Caco-2 (cell line): ENCODE data around the gene MSH3. TPM values are rescaled to one million over a fixed set of nuclear protein-coding genes. Genes with fewer than 3 reads are reported as not detected.

ENCODE experiments used
- BruUV-seq: library from RNA; stranded (reverse); fragments of 400-500 nt; replicated peaks from 2 replicates; lab custom pipeline; 2021; lab: Mats Ljungman, UMichigan
- CTCF ChIA-PET: fragments of 300-600 bp; sonication (Branson Sonifier 250); formaldehyde crosslinking; loops from one replicate; lab custom pipeline; 2022; ENCODE audit warnings: antibody characterized with exemption; lab: Charles Lee
- POLR2A ChIA-PET: fragments of 300-600 bp; sonication (Branson Sonifier 250); formaldehyde crosslinking; loops from one replicate; lab custom pipeline; 2022; ENCODE audit warnings: antibody characterized with exemption; lab: Charles Lee
- DNase-seq, 2 experiments: peaks; one replicate each; pipeline versions ENCODE4 v3.0.0 to v3.0.0-alpha.2; 2020 to 2022
- H3K27me3 ChIP-seq: replicated peaks from 2 replicates; pipeline ENCODE4 v1.6.0; 2011; ENCODE audit warnings: low read length; ENCODE audit not compliant: control insufficient read depth, insufficient read depth
- H3K36me3 ChIP-seq: 2 replicates; pipeline ENCODE4 v1.5.1; 2011; ENCODE audit warnings: low read length; ENCODE audit not compliant: control insufficient read depth, insufficient read depth
- H3K4me1 ChIP-seq: fragments of 250-450 bp; sonication (Bioruptor Pico); 2 replicates; pipeline ENCODE4 v1.5.1; 2020; ENCODE audit warnings: mild to moderate bottlenecking
- H3K4me3 ChIP-seq: 2 replicates; pipeline ENCODE4 v1.5.1; 2011; ENCODE audit warnings: low read depth, mild to moderate bottlenecking, control low read depth, low read length
- H3K9me3 ChIP-seq: fragments of 250-450 bp; sonication (Bioruptor Pico); 2 replicates; pipeline ENCODE4 v1.5.1; 2020; ENCODE audit warnings: mild to moderate bottlenecking, moderate library complexity
- H3K27ac Mint-ChIP-seq: one replicate; pipeline ENCODE4 v1.8.0; 2022; ENCODE audit warnings: mixed read lengths; ENCODE audit not compliant: unreplicated experiment
- H3K27me3 Mint-ChIP-seq: one replicate; pipeline ENCODE4 v1.8.0; 2022; ENCODE audit warnings: mixed read lengths; ENCODE audit not compliant: insufficient read depth, unreplicated experiment
- H3K36me3 Mint-ChIP-seq: one replicate; pipeline ENCODE4 v1.8.0; 2022; ENCODE audit warnings: mild to moderate bottlenecking, mixed read lengths; ENCODE audit not compliant: insufficient read depth, unreplicated experiment
- H3K4me1 Mint-ChIP-seq: one replicate; pipeline ENCODE4 v1.8.0; 2022; ENCODE audit warnings: low read depth, mixed read lengths; ENCODE audit not compliant: unreplicated experiment
- H3K4me3 Mint-ChIP-seq: one replicate; pipeline ENCODE4 v1.8.0; 2022; ENCODE audit warnings: mild to moderate bottlenecking, moderate library complexity, mixed read lengths; ENCODE audit not compliant: unreplicated experiment
- H3K9me3 Mint-ChIP-seq: one replicate; pipeline ENCODE4 v1.8.0; 2022; ENCODE audit warnings: mixed read lengths; ENCODE audit not compliant: unreplicated experiment
- intact Hi-C: fragments of 100-400 bp; cut with micrococcal nuclease; formaldehyde crosslinking; loops from one replicate; pipeline ENCODE4 v1.10.0; 2022; ENCODE audit not compliant: unreplicated experiment
- total RNA-seq: library from RNA; stranded (reverse); gene quantifications from 2 replicates; pipeline ENCODE4 v1.2.3, GENCODE V29; 2022
- TF ChIP-seq, protein P1 (sequence below), 2 experiments: fragments of 200-600 bp in 1 of 2; IDR thresholded peaks; 1 replicate in 1 of 2; 2 replicates in 1 of 2; pipeline versions ENCODE4 v1.5.1 to v1.8.0; 2011 to 2022; ENCODE audit warnings: antibody characterized with exemption in 1 of 2, control low read depth in 1 of 2, inconsistent platforms in 1 of 2, low read depth in 1 of 2, low read length in 1 of 2, mild to moderate bottlenecking in 1 of 2, moderate library complexity in 1 of 2; ENCODE audit not compliant: insufficient read depth in 1 of 2, severe bottlenecking in 1 of 2, unreplicated experiment in 1 of 2

MSH3 gene
- total RNA-seq, 1 experiment from 2014 or later = 17.1 TPM

DNA sequence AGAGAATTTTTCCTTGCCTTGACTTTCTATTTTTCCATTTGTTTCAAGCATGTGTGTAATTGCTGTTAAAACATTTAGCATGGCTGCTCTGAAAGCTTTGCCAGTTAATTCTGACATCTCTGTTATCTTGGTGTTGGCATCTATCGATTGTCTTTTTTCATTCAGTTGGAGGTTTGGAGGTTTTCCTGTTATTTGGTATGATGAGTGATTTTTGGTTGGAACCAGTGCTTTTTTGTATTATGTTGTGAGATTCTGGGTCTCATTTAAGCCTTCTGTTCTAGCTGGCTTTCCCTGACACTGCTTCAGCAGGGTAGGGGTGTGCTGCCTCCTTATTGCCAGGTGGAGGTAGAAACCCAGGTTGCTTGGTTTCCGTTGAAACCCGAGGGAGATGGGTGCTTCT is 41.2 kb downstream of the MSH3 start:
- H3K4me3 ChIP-seq = no peak overlapping the region
- no peak for DNase-seq
- Mint-ChIP-seq H3K27me3 (no peaks in the 10 kb centered on the region), H3K36me3 (peaks cover 14% of the 10 kb centered on the region), H3K4me1 (no peaks in the 10 kb centered on the region), H3K4me3 (no peak overlapping the region), H3K27ac (no peak overlapping the region), H3K9me3 (no peaks in the 10 kb centered on the region)
- H3K27me3 ChIP-seq = no peaks in the 10 kb centered on the region
- intact Hi-C loops = no loop called here
- TF ChIP-seq, protein P1, sequence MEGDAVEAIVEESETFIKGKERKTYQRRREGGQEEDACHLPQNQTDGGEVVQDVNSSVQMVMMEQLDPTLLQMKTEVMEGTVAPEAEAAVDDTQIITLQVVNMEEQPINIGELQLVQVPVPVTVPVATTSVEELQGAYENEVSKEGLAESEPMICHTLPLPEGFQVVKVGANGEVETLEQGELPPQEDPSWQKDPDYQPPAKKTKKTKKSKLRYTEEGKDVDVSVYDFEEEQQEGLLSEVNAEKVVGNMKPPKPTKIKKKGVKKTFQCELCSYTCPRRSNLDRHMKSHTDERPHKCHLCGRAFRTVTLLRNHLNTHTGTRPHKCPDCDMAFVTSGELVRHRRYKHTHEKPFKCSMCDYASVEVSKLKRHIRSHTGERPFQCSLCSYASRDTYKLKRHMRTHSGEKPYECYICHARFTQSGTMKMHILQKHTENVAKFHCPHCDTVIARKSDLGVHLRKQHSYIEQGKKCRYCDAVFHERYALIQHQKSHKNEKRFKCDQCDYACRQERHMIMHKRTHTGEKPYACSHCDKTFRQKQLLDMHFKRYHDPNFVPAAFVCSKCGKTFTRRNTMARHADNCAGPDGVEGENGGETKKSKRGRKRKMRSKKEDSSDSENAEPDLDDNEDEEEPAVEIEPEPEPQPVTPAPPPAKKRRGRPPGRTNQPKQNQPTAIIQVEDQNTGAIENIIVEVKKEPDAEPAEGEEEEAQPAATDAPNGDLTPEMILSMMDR (IDR thresholded peaks at IDR 0.05; ENCODE audit: insufficient read depth in 1 of 2, low read depth in 1 of 2, low read length in 1 of 2, severe bottlenecking in 1 of 2, unreplicated experiment in 1 of 2) = no peak
- no peaks in the 10 kb centered on the region; the same call in 1 of the 2 replicates for H3K9me3 ChIP-seq
- no TSS peak for BruUV-seq
- CTCF ChIA-PET = no interaction called here
- H3K36me3 ChIP-seq = no peaks in the 10 kb centered on the region
- H3K4me1 ChIP-seq = peaks cover 2% of the 10 kb centered on the region
- POLR2A ChIA-PET = no interaction called here

- ChIA-PET POLR2A (no interaction called here), CTCF (no interaction called here)
- DNase-seq = no peak
- Mint-ChIP-seq H3K27ac (no peak overlapping the region), H3K4me1 (peaks cover 3% of the 10 kb centered on the region), H3K4me3 (no peak overlapping the region), H3K27me3 (no peaks in the 10 kb centered on the region), H3K36me3 (peaks cover 14% of the 10 kb centered on the region), H3K9me3 (no peaks in the 10 kb centered on the region)
- H3K9me3 ChIP-seq = no peaks in the 10 kb centered on the region
- H3K4me3 ChIP-seq = no peak overlapping the region
- no peaks in the 10 kb centered on the region for H3K36me3 ChIP-seq
- TF ChIP-seq, protein P1 (IDR thresholded peaks at IDR 0.05; ENCODE audit: insufficient read depth in 1 of 2, low read depth in 1 of 2, low read length in 1 of 2, severe bottlenecking in 1 of 2, unreplicated experiment in 1 of 2) = no peak
- BruUV-seq = no TSS peak
- peaks cover 9% of the 10 kb centered on the region for H3K4me1 ChIP-seq
- intact Hi-C loops = no loop called here
- no peaks in the 10 kb centered on the region for H3K27me3 ChIP-seq
These were observed 42.0 kb downstream of the MSH3 start for GRCh38 chr5:80696450-80696849.

- TF ChIP-seq, protein P1 (IDR thresholded peaks at IDR 0.05; ENCODE audit: insufficient read depth in 1 of 2, low read depth in 1 of 2, low read length in 1 of 2, severe bottlenecking in 1 of 2, unreplicated experiment in 1 of 2) = no peak
- ChIA-PET POLR2A (no interaction called here), CTCF (no interaction called here)
- peaks cover 10% of the 10 kb centered on the region for H3K4me1 Mint-ChIP-seq
- no peaks in the 10 kb centered on the region for H3K27me3 Mint-ChIP-seq
- no peak for DNase-seq
- no peaks in the 10 kb centered on the region for H3K9me3 Mint-ChIP-seq
- Histone ChIP-seq H3K36me3 (no peaks in the 10 kb centered on the region), H3K27me3 (no peaks in the 10 kb centered on the region), H3K9me3 (no peaks in the 10 kb centered on the region), H3K4me1 (peaks cover 13% of the 10 kb centered on the region), H3K4me3 (no peak overlapping the region)
- BruUV-seq = no TSS peak
- intact Hi-C loops = no loop called here
- no peak overlapping the region for H3K27ac Mint-ChIP-seq
- no peak overlapping the region for H3K4me3 Mint-ChIP-seq
- peaks cover 14% of the 10 kb centered on the region for H3K36me3 Mint-ChIP-seq
These were observed 42.6 kb downstream of the MSH3 start for GRCh38 chr5:80697100-80697499.
